ENCODE measurements around the gene CMC2.

DNA sequence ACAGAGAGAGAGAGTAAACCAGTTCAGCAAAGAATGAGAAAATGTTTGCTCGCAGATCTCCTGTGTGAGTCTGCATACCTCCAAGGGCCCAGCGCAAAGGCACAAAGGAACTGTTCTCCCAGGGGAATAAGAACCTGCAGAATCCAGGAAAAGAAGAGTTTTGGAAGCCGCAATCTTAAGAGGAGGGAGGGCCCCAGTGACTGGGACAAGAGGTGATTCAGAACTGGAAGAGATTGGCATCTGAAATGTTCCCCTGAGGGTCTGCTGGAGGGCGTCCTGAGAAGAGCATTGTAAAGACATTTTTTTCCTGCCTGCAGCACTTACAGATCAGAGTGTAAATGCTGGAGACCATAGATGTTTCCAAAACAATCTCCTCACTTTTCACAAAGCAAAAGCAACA is 35.0 kb upstream of the CMC2 start:
- TF ChIP-seq, protein P1, sequence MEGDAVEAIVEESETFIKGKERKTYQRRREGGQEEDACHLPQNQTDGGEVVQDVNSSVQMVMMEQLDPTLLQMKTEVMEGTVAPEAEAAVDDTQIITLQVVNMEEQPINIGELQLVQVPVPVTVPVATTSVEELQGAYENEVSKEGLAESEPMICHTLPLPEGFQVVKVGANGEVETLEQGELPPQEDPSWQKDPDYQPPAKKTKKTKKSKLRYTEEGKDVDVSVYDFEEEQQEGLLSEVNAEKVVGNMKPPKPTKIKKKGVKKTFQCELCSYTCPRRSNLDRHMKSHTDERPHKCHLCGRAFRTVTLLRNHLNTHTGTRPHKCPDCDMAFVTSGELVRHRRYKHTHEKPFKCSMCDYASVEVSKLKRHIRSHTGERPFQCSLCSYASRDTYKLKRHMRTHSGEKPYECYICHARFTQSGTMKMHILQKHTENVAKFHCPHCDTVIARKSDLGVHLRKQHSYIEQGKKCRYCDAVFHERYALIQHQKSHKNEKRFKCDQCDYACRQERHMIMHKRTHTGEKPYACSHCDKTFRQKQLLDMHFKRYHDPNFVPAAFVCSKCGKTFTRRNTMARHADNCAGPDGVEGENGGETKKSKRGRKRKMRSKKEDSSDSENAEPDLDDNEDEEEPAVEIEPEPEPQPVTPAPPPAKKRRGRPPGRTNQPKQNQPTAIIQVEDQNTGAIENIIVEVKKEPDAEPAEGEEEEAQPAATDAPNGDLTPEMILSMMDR (IDR thresholded peaks at IDR 0.05) = no peak
- TF ChIP-seq EP300 (IDR thresholded peaks at IDR 0.05) = no peak

Data from ovary (tissue), 3 donors.